HepG2 (cell line): Measurements from ENCODE around the gene LMOD1. TPM values are rescaled to one million over a fixed set of nuclear protein-coding genes. Genes with fewer than 3 reads are reported as not detected.

Source experiments
- ATAD3A ChIP-seq: sonication (generic); formaldehyde crosslinking; IDR thresholded peaks from 2 replicates; pipeline ENCODE4 v1.4.0; 2020; ENCODE audit warnings: missing genetic modification reagents
- HES4 ChIP-seq: sonication (generic); formaldehyde crosslinking; IDR thresholded peaks from 2 replicates; pipeline ENCODE4 v1.9.0; 2021; ENCODE audit warnings: mild to moderate bottlenecking, missing genetic modification reagents, borderline replicate concordance
- HNRNPH1 ChIP-seq: fragments of 200-400 bp; formaldehyde crosslinking; optimal IDR thresholded peaks from 2 replicates; pipeline ENCODE3; 2017; ENCODE audit warnings: mild to moderate bottlenecking, low read depth, low read length
- IRF2 ChIP-seq: IDR thresholded peaks from 2 replicates; pipeline ENCODE4 v1.6.1; 2018; ENCODE audit warnings: missing genetic modification reagents, missing compliant biosample characterization
- TFE3 ChIP-seq: IDR thresholded peaks from 2 replicates; pipeline ENCODE4 v1.6.1; 2016
- THAP11 ChIP-seq: IDR thresholded peaks from 2 replicates; pipeline ENCODE4 v1.6.1; 2016; ENCODE audit warnings: missing biosample characterization, missing genetic modification reagents
- THAP9 ChIP-seq: sonication (generic); formaldehyde crosslinking; IDR thresholded peaks from 2 replicates; pipeline ENCODE4; 2020; ENCODE audit warnings: missing genetic modification reagents, mild to moderate bottlenecking, borderline replicate concordance
- ZNF207 ChIP-seq: fragments of 450-650 bp; IDR thresholded peaks from 2 replicates; pipeline ENCODE4 v1.6.1; 2016; ENCODE audit warnings: antibody characterized with exemption, borderline replicate concordance
- ZNF564 ChIP-seq: sonication (generic); formaldehyde crosslinking; IDR thresholded peaks from 2 replicates; pipeline ENCODE4 v1.8.1; 2023; ENCODE audit warnings: mild to moderate bottlenecking, missing genetic modification reagents
- ZNF670 ChIP-seq: sonication (generic); formaldehyde crosslinking; IDR thresholded peaks from 2 replicates; pipeline ENCODE4 v1.8.0; 2022; ENCODE audit warnings: mild to moderate bottlenecking, missing genetic modification reagents, borderline replicate concordance
- ZNF839 ChIP-seq: sonication (generic); formaldehyde crosslinking; IDR thresholded peaks from 2 replicates; pipeline ENCODE4 v1.4.0; 2020; ENCODE audit warnings: missing genetic modification reagents, mild to moderate bottlenecking, borderline replicate concordance
- polyA plus RNA-seq, 8 experiments: library from polyadenylated mRNA; depleted of rRNA in 3 of 8; stranded (reverse) in 7 of 8; unstranded in 1 of 8; fragments of >200 nt; fragmentation: Illumina TruSeq in 4 of 8; extraction: Trizol in 4 of 8; gene quantifications; 2 replicates each; pipeline versions ENCODE4 v1.2.1 to v1.2.3, GENCODE V29; 2011 to 2016; ENCODE audit warnings: low read depth in 4 of 8, missing spikeins in 1 of 8, mixed read lengths in 1 of 8; ENCODE audit not compliant: insufficient read depth in 1 of 8
- total RNA-seq, 5 experiments: library from RNA; depleted of rRNA; stranded (reverse); fragments of >200 nt; fragmentation: Illumina TruSeq; extraction: Trizol; gene quantifications; 2 replicates each; pipeline ENCODE4 v1.2.3, GENCODE V29; 2016; ENCODE audit warnings: low read depth in 1 of 5
- TF ChIP-seq, protein P1 (sequence below): sonication (generic); formaldehyde crosslinking; IDR thresholded peaks from 2 replicates; pipeline ENCODE4 v1.9.0; 2022; ENCODE audit warnings: low read depth, missing genetic modification reagents
- TF ChIP-seq, protein P2 (sequence below): IDR thresholded peaks from 2 replicates; pipeline ENCODE4 v1.6.1; 2018; ENCODE audit warnings: missing genetic modification reagents, mild to moderate bottlenecking, missing compliant biosample characterization
- TF ChIP-seq, protein P3 (sequence below): sonication (generic); formaldehyde crosslinking; IDR thresholded peaks from 2 replicates; pipeline ENCODE4 v1.8.0; 2023; ENCODE audit warnings: mild to moderate bottlenecking, missing genetic modification reagents
- TF ChIP-seq, protein P4 (sequence below): sonication (generic); formaldehyde crosslinking; IDR thresholded peaks from 2 replicates; pipeline ENCODE4 v1.9.0; 2022; ENCODE audit warnings: missing genetic modification reagents, mild to moderate bottlenecking, borderline replicate concordance
- TF ChIP-seq, protein P5 (sequence below): fragments of 450-650 bp; IDR thresholded peaks from 2 replicates; pipeline ENCODE4 v1.6.1; 2017

The LMOD1 gene
- total and polyA plus RNA-seq, 2 of the 13 experiments (the other 11 are each of a cell fraction or from before 2014, with no cell fraction given): not detected

- TF ChIP-seq THAP9 (no peak), TFE3 (CRISPR knock-in tag) (no peak), ZNF564 (no peak), IRF2 (CRISPR knock-in tag) (0 out of 2 replicates have a peak, but pooled peaks have one; percentile 47), HNRNPH1 (no peak), THAP11 (CRISPR knock-in tag) (peak; percentile 44; the same call in 1 of the 2 replicates), ZNF670 (CRISPR knock-in tag) (no peak), HES4 (no peak), ZNF207 (no peak), ZNF839 (CRISPR knock-in tag) (no peak), ATAD3A (CRISPR knock-in tag) (no peak)
- TF ChIP-seq, protein P1, sequence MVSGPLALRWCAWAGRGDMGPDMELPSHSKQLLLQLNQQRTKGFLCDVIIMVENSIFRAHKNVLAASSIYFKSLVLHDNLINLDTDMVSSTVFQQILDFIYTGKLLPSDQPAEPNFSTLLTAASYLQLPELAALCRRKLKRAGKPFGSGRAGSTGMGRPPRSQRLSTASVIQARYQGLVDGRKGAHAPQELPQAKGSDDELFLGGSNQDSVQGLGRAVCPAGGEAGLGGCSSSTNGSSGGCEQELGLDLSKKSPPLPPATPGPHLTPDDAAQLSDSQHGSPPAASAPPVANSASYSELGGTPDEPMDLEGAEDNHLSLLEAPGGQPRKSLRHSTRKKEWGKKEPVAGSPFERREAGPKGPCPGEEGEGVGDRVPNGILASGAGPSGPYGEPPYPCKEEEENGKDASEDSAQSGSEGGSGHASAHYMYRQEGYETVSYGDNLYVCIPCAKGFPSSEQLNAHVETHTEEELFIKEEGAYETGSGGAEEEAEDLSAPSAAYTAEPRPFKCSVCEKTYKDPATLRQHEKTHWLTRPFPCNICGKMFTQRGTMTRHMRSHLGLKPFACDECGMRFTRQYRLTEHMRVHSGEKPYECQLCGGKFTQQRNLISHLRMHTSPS (CRISPR knock-in tag): no peak
- TF ChIP-seq, protein P2, sequence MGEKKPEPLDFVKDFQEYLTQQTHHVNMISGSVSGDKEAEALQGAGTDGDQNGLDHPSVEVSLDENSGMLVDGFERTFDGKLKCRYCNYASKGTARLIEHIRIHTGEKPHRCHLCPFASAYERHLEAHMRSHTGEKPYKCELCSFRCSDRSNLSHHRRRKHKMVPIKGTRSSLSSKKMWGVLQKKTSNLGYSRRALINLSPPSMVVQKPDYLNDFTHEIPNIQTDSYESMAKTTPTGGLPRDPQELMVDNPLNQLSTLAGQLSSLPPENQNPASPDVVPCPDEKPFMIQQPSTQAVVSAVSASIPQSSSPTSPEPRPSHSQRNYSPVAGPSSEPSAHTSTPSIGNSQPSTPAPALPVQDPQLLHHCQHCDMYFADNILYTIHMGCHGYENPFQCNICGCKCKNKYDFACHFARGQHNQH (CRISPR knock-in tag): peak; percentile 49; the same call in 1 of the 2 replicates
- TF ChIP-seq, protein P3, sequence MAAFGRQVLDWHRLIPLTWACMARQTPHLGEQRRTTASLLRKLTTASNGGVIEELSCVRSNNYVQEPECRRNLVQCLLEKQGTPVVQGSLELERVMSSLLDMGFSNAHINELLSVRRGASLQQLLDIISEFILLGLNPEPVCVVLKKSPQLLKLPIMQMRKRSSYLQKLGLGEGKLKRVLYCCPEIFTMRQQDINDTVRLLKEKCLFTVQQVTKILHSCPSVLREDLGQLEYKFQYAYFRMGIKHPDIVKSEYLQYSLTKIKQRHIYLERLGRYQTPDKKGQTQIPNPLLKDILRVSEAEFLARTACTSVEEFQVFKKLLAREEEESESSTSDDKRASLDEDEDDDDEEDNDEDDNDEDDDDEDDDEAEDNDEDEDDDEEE (CRISPR knock-in tag): no peak
- TF ChIP-seq, protein P4, sequence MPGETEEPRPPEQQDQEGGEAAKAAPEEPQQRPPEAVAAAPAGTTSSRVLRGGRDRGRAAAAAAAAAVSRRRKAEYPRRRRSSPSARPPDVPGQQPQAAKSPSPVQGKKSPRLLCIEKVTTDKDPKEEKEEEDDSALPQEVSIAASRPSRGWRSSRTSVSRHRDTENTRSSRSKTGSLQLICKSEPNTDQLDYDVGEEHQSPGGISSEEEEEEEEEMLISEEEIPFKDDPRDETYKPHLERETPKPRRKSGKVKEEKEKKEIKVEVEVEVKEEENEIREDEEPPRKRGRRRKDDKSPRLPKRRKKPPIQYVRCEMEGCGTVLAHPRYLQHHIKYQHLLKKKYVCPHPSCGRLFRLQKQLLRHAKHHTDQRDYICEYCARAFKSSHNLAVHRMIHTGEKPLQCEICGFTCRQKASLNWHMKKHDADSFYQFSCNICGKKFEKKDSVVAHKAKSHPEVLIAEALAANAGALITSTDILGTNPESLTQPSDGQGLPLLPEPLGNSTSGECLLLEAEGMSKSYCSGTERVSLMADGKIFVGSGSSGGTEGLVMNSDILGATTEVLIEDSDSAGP (CRISPR knock-in tag): 0 out of 2 replicates have a peak, but pooled peaks have one; percentile 52
- TF ChIP-seq, protein P5, sequence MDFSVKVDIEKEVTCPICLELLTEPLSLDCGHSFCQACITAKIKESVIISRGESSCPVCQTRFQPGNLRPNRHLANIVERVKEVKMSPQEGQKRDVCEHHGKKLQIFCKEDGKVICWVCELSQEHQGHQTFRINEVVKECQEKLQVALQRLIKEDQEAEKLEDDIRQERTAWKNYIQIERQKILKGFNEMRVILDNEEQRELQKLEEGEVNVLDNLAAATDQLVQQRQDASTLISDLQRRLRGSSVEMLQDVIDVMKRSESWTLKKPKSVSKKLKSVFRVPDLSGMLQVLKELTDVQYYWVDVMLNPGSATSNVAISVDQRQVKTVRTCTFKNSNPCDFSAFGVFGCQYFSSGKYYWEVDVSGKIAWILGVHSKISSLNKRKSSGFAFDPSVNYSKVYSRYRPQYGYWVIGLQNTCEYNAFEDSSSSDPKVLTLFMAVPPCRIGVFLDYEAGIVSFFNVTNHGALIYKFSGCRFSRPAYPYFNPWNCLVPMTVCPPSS: no peak
These were observed 50.2 kb downstream of the LMOD1 start (continued) for GRCh38 chr1:201895913-201896807.
